ENCODE results near the gene ALPK1.

ALPK1 gene

DNA sequence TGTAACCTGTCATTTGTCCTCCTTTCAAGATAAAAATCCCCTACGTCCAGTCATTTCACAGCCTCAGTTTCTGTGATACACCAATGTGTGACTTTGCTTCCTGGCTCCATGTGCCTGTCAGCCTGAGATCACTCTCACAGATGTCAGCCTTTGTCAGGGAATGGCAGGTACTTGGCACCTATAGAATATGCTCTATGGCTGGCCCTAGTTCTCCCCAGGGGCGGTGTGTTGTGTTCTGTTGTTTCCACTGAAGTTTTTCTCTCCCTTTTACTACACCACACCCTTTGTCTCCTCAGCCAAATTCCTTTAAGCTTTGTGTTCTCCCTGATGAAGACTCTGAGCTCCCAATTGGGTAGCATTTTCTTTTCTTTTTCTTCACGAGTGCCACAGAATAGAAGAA, 81.7 kb downstream of the ALPK1 start:
- no peak overlapping the region for H3K4me3 ChIP-seq (ENCODE audit: low read depth, low read length)
- TF ChIP-seq, protein P1, sequence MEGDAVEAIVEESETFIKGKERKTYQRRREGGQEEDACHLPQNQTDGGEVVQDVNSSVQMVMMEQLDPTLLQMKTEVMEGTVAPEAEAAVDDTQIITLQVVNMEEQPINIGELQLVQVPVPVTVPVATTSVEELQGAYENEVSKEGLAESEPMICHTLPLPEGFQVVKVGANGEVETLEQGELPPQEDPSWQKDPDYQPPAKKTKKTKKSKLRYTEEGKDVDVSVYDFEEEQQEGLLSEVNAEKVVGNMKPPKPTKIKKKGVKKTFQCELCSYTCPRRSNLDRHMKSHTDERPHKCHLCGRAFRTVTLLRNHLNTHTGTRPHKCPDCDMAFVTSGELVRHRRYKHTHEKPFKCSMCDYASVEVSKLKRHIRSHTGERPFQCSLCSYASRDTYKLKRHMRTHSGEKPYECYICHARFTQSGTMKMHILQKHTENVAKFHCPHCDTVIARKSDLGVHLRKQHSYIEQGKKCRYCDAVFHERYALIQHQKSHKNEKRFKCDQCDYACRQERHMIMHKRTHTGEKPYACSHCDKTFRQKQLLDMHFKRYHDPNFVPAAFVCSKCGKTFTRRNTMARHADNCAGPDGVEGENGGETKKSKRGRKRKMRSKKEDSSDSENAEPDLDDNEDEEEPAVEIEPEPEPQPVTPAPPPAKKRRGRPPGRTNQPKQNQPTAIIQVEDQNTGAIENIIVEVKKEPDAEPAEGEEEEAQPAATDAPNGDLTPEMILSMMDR (IDR thresholded peaks at IDR 0.05; ENCODE audit: borderline replicate concordance, insufficient read depth, low read depth, low read length): no peak

DNA sequence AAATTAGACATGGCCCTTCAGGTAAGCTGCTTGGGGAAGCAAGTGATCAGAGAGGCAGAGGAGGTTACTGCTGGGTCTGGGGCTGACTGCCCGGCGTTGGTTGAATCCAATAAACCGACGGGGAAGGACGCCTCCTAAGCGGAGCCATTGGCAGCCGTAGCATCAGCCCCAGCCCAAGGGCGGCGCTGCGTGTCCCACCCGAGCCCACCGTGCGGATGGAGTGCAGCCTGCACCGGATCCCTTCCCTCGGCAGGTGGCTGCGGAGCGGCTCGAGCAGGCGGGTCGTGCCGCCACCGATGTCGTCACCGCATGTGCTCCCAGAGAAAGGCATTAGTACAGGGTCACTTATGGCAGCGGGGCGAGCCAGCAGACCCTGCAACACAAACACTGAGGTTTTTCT, 82.1 kb downstream of the ALPK1 start:
- no peak overlapping the region for H3K4me3 ChIP-seq (ENCODE audit: low read depth, low read length)
- TF ChIP-seq, protein P1 (IDR thresholded peaks at IDR 0.05; ENCODE audit: borderline replicate concordance, insufficient read depth, low read depth, low read length): no peak

DNA sequence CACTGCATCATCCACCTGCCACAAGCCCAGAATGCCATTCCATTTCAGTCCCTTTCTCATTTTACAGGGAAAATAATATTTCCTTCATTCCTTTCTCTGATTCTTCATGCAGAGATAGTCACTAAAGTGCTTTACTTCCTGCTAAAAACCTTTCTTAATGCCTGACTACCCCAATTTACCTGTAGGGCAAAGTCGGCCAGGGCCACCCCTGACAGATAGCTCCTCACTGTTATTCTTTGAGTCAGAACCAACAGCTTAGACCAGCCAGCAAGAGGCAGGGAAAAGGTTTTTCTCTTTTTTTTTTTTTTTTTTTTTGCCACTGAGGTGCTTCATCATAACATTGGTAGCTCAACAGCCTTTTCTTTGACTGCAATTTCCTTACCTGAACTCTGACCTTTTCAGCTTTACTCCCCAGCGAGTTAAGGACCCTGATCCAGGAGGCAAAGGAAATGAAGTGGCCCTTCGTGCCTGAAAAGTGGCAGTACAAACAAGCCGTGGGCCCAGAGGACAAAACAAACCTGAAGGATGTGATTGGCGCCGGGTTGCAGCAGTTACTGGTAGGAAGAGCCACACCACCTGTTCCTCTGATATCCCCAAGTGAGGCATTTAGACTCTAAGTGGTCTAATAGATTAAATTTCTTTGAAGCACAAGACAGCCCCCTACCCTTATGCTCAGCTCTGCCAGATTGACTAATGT, 85.0 kb downstream of the ALPK1 start:
- TF ChIP-seq, protein P1 (IDR thresholded peaks at IDR 0.05; ENCODE audit: borderline replicate concordance, insufficient read depth, low read depth, low read length): no peak
- H3K4me3 ChIP-seq (ENCODE audit: low read depth, low read length): no peak overlapping the region

DNA sequence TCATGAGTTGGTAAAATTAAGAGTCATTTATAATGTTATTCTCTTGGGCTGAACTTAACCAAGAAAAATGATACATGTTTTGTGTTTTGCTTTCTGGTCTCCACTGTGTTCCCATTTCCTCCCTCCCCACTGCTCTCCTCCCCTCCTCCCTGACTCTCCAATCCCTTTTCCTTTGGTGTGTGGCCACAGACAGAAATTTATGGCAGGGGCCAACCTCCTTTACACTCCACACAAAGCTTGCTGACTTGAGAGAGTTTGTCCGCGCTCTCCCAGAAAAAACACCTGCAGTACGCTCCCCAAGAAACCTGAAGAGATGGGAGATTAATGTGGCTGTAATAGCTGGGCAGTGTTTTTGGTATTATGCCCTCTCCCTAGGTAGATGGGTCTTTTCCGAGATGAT, 88.9 kb downstream of the ALPK1 start:
- no peak overlapping the region for H3K4me3 ChIP-seq (ENCODE audit: low read depth, low read length)

DNA sequence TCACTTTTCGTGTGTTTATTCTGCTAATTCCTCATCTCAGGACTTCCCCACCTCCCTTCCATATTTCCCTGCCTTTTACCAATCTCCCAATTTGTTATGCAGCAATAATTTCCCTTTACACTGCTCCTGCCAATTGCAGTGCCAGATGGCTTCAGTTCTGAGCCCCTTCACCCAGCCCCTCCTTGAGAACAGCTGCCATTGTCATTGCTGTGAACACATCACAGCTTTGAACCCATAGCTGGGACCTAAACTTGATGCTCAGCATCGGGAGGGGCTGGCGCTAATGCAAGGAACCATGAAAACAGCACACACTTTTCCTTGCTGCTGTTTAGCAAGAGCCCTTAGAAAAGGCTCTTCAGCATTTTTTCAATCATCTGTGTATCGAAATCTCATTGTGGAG, 104.9 kb downstream of the ALPK1 start:
- no peak overlapping the region for H3K4me3 ChIP-seq (ENCODE audit: low read depth, low read length)
- TF ChIP-seq, protein P1 (IDR thresholded peaks at IDR 0.05; ENCODE audit: borderline replicate concordance, insufficient read depth, low read depth, low read length): no peak

More for the DNA sequence above, 88.9 kb downstream of the ALPK1 start:
- TF ChIP-seq, protein P1 (IDR thresholded peaks at IDR 0.05; ENCODE audit: borderline replicate concordance, insufficient read depth, low read depth, low read length): no peak

DNA sequence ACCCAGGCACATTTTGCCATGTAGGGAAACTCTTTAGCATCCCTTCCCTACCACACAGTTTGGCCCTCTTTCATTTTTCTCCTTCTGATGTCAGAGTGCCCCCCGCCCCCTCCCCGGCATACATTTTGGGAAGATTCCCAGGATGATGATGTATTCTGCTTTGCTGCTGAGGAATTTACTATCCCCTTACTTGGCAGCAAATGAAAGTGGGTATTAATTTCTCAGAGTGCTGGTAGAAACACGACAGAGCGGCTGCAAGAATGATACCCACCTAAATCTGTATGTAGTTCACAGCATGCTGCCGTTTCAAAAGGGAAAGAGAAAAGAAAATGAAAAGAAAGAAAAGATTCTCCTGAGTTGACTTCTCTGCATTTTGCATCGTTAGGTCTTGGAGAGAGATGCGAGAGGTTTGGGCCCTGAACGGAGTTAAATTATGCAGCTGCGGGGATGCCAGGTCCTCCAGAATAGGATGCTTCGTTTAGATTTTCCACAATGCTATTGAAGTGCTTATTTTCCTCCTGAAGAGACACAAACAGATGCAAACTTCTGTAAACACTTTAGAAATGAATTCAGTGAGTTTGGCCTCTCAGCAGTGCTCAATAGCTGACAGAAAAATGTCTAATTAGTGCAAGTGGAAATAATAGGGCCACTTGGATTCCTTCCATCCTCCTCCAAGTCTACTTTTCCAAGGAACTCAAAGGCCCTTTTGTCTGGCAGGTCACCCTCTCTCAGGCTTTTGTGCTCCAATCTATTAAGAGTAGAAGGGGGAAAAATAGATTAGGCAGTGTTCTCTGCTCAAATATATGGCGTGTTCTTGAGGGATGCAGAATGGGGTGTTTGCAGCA, 106.2 kb downstream of the ALPK1 start:
- no peak overlapping the region for H3K4me3 ChIP-seq (ENCODE audit: low read depth, low read length)
- TF ChIP-seq, protein P1 (IDR thresholded peaks at IDR 0.05; ENCODE audit: borderline replicate concordance, insufficient read depth, low read depth, low read length): no peak

All from GM12875 (cell line).